HEK293 (cell line): ENCODE results near the gene GGNBP2.

ENCODE experiments used
- CTCF ChIA-PET: fragments of 350-600 bp; formaldehyde crosslinking; extraction: SDS; loops from one replicate; lab custom pipeline; 2021; ENCODE audit warnings: antibody characterized with exemption; lab: Yijun Ruan, JAX
- POLR2A ChIA-PET: fragments of 300-600 bp; formaldehyde crosslinking; extraction: SDS; loops from one replicate; lab custom pipeline; 2020; ENCODE audit warnings: antibody characterized with exemption, inconsistent platforms; lab: Yijun Ruan, JAX
- H3K27ac ChIP-seq: fragments of 200-500 bp; sonication (Bioruptor generic); 2 replicates; pipeline ENCODE4 v1.5.1; 2014; ENCODE audit warnings: low read depth, low read length, control low read depth, inconsistent platforms; ENCODE audit errors: extremely low read depth
- H3K36me3 ChIP-seq, 2 experiments: fragments of 200-500 bp in 1 of 2; sonication (Bioruptor generic) in 1 of 2; 1 replicate in 1 of 2; 2 replicates in 1 of 2; pipeline ENCODE4 v1.5.1; 2014 to 2017; ENCODE audit warnings: inconsistent platforms in 2 of 2, low read length in 2 of 2; ENCODE audit not compliant: control insufficient read depth in 2 of 2, insufficient read depth in 1 of 2
- H3K4me1 ChIP-seq: fragments of 200-500 bp; sonication (Bioruptor generic); 2 replicates; pipeline ENCODE4 v1.5.1; 2014; ENCODE audit warnings: mild to moderate bottlenecking, low read length, inconsistent platforms; ENCODE audit not compliant: control insufficient read depth, insufficient read depth
- H3K4me3 ChIP-seq: 2 replicates; pipeline ENCODE4 v1.5.1; 2011; ENCODE audit warnings: low read depth, mild to moderate bottlenecking, control low read depth, low read length, moderate library complexity
- H3K9me3 ChIP-seq: fragments of 200-500 bp; sonication (Bioruptor generic); 2 replicates; pipeline ENCODE4 v1.5.1; 2014; ENCODE audit warnings: low read depth, low read length, inconsistent platforms; ENCODE audit not compliant: control insufficient read depth, insufficient read depth
- CTCF ChIP-seq: fragments of 450-650 bp; formaldehyde crosslinking; IDR thresholded peaks from 2 replicates; pipeline ENCODE4 v1.5.1; 2016; ENCODE audit warnings: missing biosample characterization, missing genetic modification characterization
- HOXC10 ChIP-seq: sonication (generic); formaldehyde crosslinking; IDR thresholded peaks from 2 replicates; pipeline ENCODE4 v1.8.1; 2023; ENCODE audit warnings: mild to moderate bottlenecking, missing genetic modification reagents
- OVOL3 ChIP-seq: fragments of 450-650 bp; formaldehyde crosslinking; IDR thresholded peaks from 2 replicates; pipeline ENCODE4 v1.5.1; 2016; ENCODE audit warnings: missing biosample characterization, missing genetic modification characterization
- ZBTB7A ChIP-seq: fragments of 450-650 bp; formaldehyde crosslinking; IDR thresholded peaks from 2 replicates; pipeline ENCODE4 v1.5.1; 2016; ENCODE audit warnings: low read depth, missing biosample characterization, missing genetic modification characterization
- ZFP3 ChIP-seq: fragments of 450-650 bp; formaldehyde crosslinking; IDR thresholded peaks from 2 replicates; pipeline ENCODE4 v1.5.1; 2016; ENCODE audit warnings: low read depth, missing biosample characterization, missing genetic modification characterization
- ZIC2 ChIP-seq: fragments of 450-650 bp; formaldehyde crosslinking; IDR thresholded peaks from 2 replicates; pipeline ENCODE4 v1.5.1; 2016; ENCODE audit warnings: missing biosample characterization, missing genetic modification characterization
- ZNF10 ChIP-seq: fragments of 450-650 bp; formaldehyde crosslinking; IDR thresholded peaks from 2 replicates; pipeline ENCODE4 v1.5.1; 2017; ENCODE audit warnings: missing biosample characterization, missing genetic modification characterization
- ZNF138 ChIP-seq: fragments of 450-650 bp; formaldehyde crosslinking; IDR thresholded peaks from 2 replicates; pipeline ENCODE4 v1.5.1; 2016; ENCODE audit warnings: missing biosample characterization, missing genetic modification characterization, borderline replicate concordance
- ZNF140 ChIP-seq: fragments of 450-650 bp; formaldehyde crosslinking; IDR thresholded peaks from 2 replicates; pipeline ENCODE4 v1.5.1; 2016; ENCODE audit warnings: missing biosample characterization, missing genetic modification characterization
- ZNF239 ChIP-seq: fragments of 450-650 bp; formaldehyde crosslinking; IDR thresholded peaks from 2 replicates; pipeline ENCODE4 v1.5.1; 2016; ENCODE audit warnings: missing biosample characterization, missing genetic modification characterization
- ZNF274 ChIP-seq, 2 experiments: fragments of 200-500 bp in 1 of 2; fragments of 450-650 bp in 1 of 2; sonication (Bioruptor generic) in 1 of 2; formaldehyde crosslinking in 1 of 2; IDR thresholded peaks; 2 replicates each; pipeline versions ENCODE4 v1.5.1 to v1.6.1; 2014 to 2016; ENCODE audit warnings: borderline replicate concordance in 1 of 2, inconsistent platforms in 1 of 2, low read length in 1 of 2, missing biosample characterization in 1 of 2, missing genetic modification characterization in 1 of 2
- ZNF311 ChIP-seq: fragments of 450-650 bp; formaldehyde crosslinking; IDR thresholded peaks from 2 replicates; pipeline ENCODE4 v1.5.1; 2017; ENCODE audit warnings: missing biosample characterization, missing genetic modification characterization, borderline replicate concordance
- ZNF335 ChIP-seq: fragments of 450-650 bp; formaldehyde crosslinking; conservative IDR thresholded peaks from 2 replicates; pipeline ENCODE4 v1.5.1; 2016; ENCODE audit warnings: missing biosample characterization, missing genetic modification characterization
- ZNF426 ChIP-seq: fragments of 450-650 bp; formaldehyde crosslinking; IDR thresholded peaks from 2 replicates; pipeline ENCODE4 v1.5.1; 2017; ENCODE audit warnings: missing biosample characterization, missing genetic modification characterization, mild to moderate bottlenecking, inconsistent platforms, moderate library complexity
- ZNF501 ChIP-seq: fragments of 450-650 bp; formaldehyde crosslinking; IDR thresholded peaks from 2 replicates; pipeline ENCODE4 v1.5.1; 2016; ENCODE audit warnings: missing biosample characterization, missing genetic modification characterization
- ZNF521 ChIP-seq: fragments of 450-650 bp; formaldehyde crosslinking; IDR thresholded peaks from 2 replicates; pipeline ENCODE4 v1.5.1; 2017; ENCODE audit warnings: missing biosample characterization, mild to moderate bottlenecking, missing genetic modification characterization
- ZNF529 ChIP-seq: fragments of 450-650 bp; formaldehyde crosslinking; IDR thresholded peaks from 2 replicates; pipeline ENCODE4 v1.5.1; 2017; ENCODE audit warnings: missing genetic modification characterization, missing biosample characterization; ENCODE audit not compliant: insufficient replicate concordance
- ZNF555 ChIP-seq: fragments of 450-650 bp; formaldehyde crosslinking; conservative IDR thresholded peaks from 2 replicates; pipeline ENCODE4 v1.5.1; 2017; ENCODE audit warnings: missing biosample characterization, mild to moderate bottlenecking, missing genetic modification characterization, inconsistent platforms
- ZNF585B ChIP-seq: fragments of 450-650 bp; formaldehyde crosslinking; IDR thresholded peaks from 2 replicates; pipeline ENCODE4 v1.5.1; 2016; ENCODE audit warnings: missing biosample characterization, missing genetic modification characterization
- ZNF596 ChIP-seq: fragments of 450-650 bp; IDR thresholded peaks from 2 replicates; pipeline ENCODE4 v1.5.0; 2018; ENCODE audit warnings: missing biosample characterization, mild to moderate bottlenecking, missing genetic modification characterization, moderate library complexity
- ZNF660 ChIP-seq: fragments of 450-650 bp; IDR thresholded peaks from 2 replicates; pipeline ENCODE4 v1.5.1; 2018; ENCODE audit warnings: missing biosample characterization, mild to moderate bottlenecking, missing genetic modification characterization
- ZNF747 ChIP-seq: fragments of 450-650 bp; formaldehyde crosslinking; IDR thresholded peaks from 2 replicates; pipeline ENCODE4 v1.5.1; 2016; ENCODE audit warnings: missing biosample characterization, missing genetic modification characterization
- ZNF785 ChIP-seq: fragments of 450-650 bp; formaldehyde crosslinking; IDR thresholded peaks from 2 replicates; pipeline ENCODE4 v1.5.1; 2016; ENCODE audit warnings: missing biosample characterization, missing genetic modification characterization
- ZXDB ChIP-seq: fragments of 450-650 bp; formaldehyde crosslinking; IDR thresholded peaks from 2 replicates; pipeline ENCODE4 v1.5.1; 2016; ENCODE audit warnings: missing biosample characterization, missing genetic modification characterization
- TF ChIP-seq, protein P1 (sequence below): fragments of 450-650 bp; formaldehyde crosslinking; IDR thresholded peaks from 2 replicates; pipeline ENCODE4 v1.5.1; 2016; ENCODE audit warnings: missing biosample characterization, missing genetic modification characterization
- TF ChIP-seq, protein P2 (sequence below): fragments of 450-650 bp; formaldehyde crosslinking; IDR thresholded peaks from 2 replicates; pipeline ENCODE4 v1.5.1; 2017; ENCODE audit warnings: missing biosample characterization, missing genetic modification characterization

GGNBP2 gene

GRCh38 chr17:36524428-36524876 lies 20.3 kb upstream of the GGNBP2 start (continued):
- TF ChIP-seq, protein P1, sequence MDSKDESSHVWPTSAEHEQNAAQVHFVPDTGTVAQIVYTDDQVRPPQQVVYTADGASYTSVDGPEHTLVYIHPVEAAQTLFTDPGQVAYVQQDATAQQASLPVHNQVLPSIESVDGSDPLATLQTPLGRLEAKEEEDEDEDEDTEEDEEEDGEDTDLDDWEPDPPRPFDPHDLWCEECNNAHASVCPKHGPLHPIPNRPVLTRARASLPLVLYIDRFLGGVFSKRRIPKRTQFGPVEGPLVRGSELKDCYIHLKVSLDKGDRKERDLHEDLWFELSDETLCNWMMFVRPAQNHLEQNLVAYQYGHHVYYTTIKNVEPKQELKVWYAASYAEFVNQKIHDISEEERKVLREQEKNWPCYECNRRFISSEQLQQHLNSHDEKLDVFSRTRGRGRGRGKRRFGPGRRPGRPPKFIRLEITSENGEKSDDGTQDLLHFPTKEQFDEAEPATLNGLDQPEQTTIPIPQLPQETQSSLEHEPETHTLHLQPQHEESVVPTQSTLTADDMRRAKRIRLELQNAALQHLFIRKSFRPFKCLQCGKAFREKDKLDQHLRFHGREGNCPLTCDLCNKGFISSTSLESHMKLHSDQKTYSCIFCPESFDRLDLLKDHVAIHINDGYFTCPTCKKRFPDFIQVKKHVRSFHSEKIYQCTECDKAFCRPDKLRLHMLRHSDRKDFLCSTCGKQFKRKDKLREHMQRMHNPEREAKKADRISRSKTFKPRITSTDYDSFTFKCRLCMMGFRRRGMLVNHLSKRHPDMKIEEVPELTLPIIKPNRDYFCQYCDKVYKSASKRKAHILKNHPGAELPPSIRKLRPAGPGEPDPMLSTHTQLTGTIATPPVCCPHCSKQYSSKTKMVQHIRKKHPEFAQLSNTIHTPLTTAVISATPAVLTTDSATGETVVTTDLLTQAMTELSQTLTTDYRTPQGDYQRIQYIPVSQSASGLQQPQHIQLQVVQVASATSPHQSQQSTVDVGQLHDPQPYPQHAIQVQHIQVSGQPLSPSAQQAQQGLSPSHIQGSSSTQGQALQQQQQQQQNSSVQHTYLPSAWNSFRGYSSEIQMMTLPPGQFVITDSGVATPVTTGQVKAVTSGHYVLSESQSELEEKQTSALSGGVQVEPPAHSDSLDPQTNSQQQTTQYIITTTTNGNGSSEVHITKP (tag by site-specific recombination), result no peak
- TF ChIP-seq ZBTB7A, result no peak
- no peak for TF ChIP-seq ZIC2 (tag by site-specific recombination)
- TF ChIP-seq ZNF521 (tag by site-specific recombination), result no peak
- TF ChIP-seq ZNF747 (tag by site-specific recombination), result no peak
- TF ChIP-seq HOXC10 (CRISPR knock-in tag), result no peak
- no peak for TF ChIP-seq ZNF239 (tag by site-specific recombination)

DNA sequence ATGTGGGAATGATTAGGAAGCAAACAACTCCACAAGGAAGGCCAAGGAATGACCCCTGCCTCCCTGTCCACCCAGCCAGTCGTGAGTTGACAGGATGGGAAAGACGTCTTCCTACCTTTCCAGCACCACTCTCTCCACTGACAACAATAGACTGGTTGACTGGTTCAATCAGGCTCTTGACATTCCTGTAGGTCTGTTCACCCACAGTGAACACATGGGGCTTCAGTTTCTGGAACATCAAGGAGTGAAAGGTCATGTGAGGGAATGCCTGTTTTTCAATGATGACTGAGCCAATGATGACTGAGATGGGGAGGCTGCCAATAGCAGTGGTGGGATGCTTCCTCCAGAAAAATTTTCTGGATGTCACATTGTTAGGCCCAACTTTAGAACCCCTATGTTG lies 19.6 kb upstream of the GGNBP2 start:
- H3K4me3 ChIP-seq, result no peak overlapping the region
- H3K4me1 ChIP-seq, result no peaks in the 10 kb centered on the region
- no peak overlapping the region for H3K27ac ChIP-seq
- POLR2A ChIA-PET, result interaction anchor here (1.3 to 1.6 kb wide), 3 partner anchors 9 to 11 kb away, joined by 3 to 6 read pairs (median 4); partner anchors contain the start of genes MYO19 and PIGW
- no peak for TF ChIP-seq ZNF311 (tag by site-specific recombination)
- no peak for TF ChIP-seq ZNF335
- no peak for TF ChIP-seq ZNF140 (tag by site-specific recombination)
- no peak for TF ChIP-seq ZNF596 (tag by site-specific recombination)
- no peak for TF ChIP-seq ZNF426 (tag by site-specific recombination)
- TF ChIP-seq ZNF274 (IDR thresholded peaks at IDR 0.05; ENCODE audit: low read length), result no peak
- TF ChIP-seq ZNF274 (tag by site-specific recombination; IDR thresholded peaks at IDR 0.05; ENCODE audit: borderline replicate concordance), result no peak
- TF ChIP-seq, protein P2, sequence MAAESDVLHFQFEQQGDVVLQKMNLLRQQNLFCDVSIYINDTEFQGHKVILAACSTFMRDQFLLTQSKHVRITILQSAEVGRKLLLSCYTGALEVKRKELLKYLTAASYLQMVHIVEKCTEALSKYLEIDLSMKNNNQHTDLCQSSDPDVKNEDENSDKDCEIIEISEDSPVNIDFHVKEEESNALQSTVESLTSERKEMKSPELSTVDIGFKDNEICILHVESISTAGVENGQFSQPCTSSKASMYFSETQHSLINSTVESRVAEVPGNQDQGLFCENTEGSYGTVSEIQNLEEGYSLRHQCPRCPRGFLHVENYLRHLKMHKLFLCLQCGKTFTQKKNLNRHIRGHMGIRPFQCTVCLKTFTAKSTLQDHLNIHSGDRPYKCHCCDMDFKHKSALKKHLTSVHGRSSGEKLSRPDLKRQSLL, result no peak
- TF ChIP-seq ZNF10 (tag by site-specific recombination), result no peak
- H3K36me3 ChIP-seq, result peaks cover 84 to 92% of the 10 kb centered on the region in 2 experiments
- no peaks in the 10 kb centered on the region for H3K9me3 ChIP-seq
- CTCF ChIA-PET, result interaction anchor here (0.6 to 2.0 kb wide), 3 partner anchors 9 to 535 kb away, joined by 3 to 13 read pairs (median 3); partner anchors contain the start of genes MYO19 and PIGW

DNA sequence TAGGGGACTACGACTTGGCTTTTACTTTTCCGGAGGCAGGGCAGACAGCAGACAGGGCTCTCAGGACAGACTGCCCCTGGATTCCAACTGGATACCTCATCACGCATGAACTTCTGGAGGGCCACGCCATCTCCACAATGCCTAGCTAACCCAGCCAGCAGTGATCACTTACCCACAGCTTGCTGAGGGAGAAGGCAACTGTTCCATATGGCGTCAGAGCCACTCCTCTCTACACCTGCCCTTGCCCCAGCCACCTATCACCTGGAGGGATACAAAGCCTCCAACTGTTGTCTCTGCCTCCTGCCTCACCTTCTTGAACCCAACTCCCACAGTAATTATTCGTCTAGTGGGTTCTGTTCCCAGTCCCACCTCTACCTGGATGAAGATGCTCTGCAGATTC lies 18.8 kb upstream of the GGNBP2 start:
- TF ChIP-seq CTCF (tag by site-specific recombination), result no peak
- TF ChIP-seq ZNF660, result no peak
- TF ChIP-seq OVOL3 (tag by site-specific recombination), result no peak
- TF ChIP-seq ZNF585B (tag by site-specific recombination), result no peak
- no peak for TF ChIP-seq ZNF501 (tag by site-specific recombination)
- TF ChIP-seq ZNF785 (tag by site-specific recombination), result no peak
- TF ChIP-seq ZFP3, result no peak
- TF ChIP-seq ZNF555, result no peak
- no peak for TF ChIP-seq ZNF529 (tag by site-specific recombination)
- TF ChIP-seq ZXDB (tag by site-specific recombination), result no peak
- no peak for TF ChIP-seq ZNF138 (tag by site-specific recombination)
- ChIA-PET POLR2A (interaction anchor here (1.3 to 1.6 kb wide), 2 partner anchors 8 to 10 kb away, joined by 3 to 4 read pairs; partner anchors contain the start of genes MYO19 and PIGW), CTCF (no interaction called here)
- Histone ChIP-seq H3K4me1 (no peaks in the 10 kb centered on the region), H3K4me3 (no peak overlapping the region), H3K36me3 (peaks cover 87% of the 10 kb centered on the region in 2 experiments), H3K27ac (no peak overlapping the region), H3K9me3 (no peaks in the 10 kb centered on the region)
